Measurements from ENCODE around the gene CCDC91.

- TF ChIP-seq CTCF (IDR thresholded peaks at IDR 0.05) (no peak), POLR2A (IDR thresholded peaks at IDR 0.05) (no peak)
These were observed 100.0 kb downstream of the CCDC91 start for GRCh38 chr12:28290262-28290661.
